OCI-LY1 (cell line): ENCODE results near the gene MRTFA.

ENCODE experiments used
- H2AFZ ChIP-seq: fragments of 200-600 bp; sonication (generic), shearing (Covaris generic); 2 replicates; pipeline ENCODE4 v1.6.0; 2014; ENCODE audit warnings: antibody characterized with exemption, mild to moderate bottlenecking, low read length
- H3F3A ChIP-seq: fragments of 200-600 bp; sonication (generic), shearing (Covaris generic); 2 replicates; pipeline ENCODE4 v1.6.0; 2014; ENCODE audit warnings: mild to moderate bottlenecking, antibody characterized with exemption, low read length, moderate library complexity; ENCODE audit not compliant: insufficient read depth
- H3K27ac ChIP-seq: fragments of 200-600 bp; sonication (generic); 2 replicates; pipeline ENCODE4 v1.5.1; 2014; ENCODE audit warnings: low read length, mixed run types, mild to moderate bottlenecking, low read depth; ENCODE audit not compliant: poor library complexity, severe bottlenecking
- H3K27me3 ChIP-seq: fragments of 200-600 bp; sonication (generic); 2 replicates; pipeline ENCODE4 v1.6.0; 2014; ENCODE audit warnings: antibody characterized with exemption, mild to moderate bottlenecking, low read length, moderate library complexity; ENCODE audit not compliant: insufficient read depth
- H3K36me3 ChIP-seq: fragments of 200-600 bp; sonication (generic); 2 replicates; pipeline ENCODE4 v1.6.1; 2014; ENCODE audit warnings: mild to moderate bottlenecking, antibody characterized with exemption, low read length, moderate library complexity, mixed read lengths; ENCODE audit not compliant: insufficient read depth
- H3K4me1 ChIP-seq: fragments of 200-600 bp; sonication (generic); 2 replicates; pipeline ENCODE4 v1.5.1; 2014; ENCODE audit warnings: mild to moderate bottlenecking, low read length, moderate library complexity; ENCODE audit not compliant: insufficient read depth, severe bottlenecking
- H3K4me2 ChIP-seq: fragments of 200-600 bp; sonication (generic), shearing (Covaris generic); 2 replicates; pipeline ENCODE4 v1.6.1; 2014; ENCODE audit warnings: low read length
- H3K4me3 ChIP-seq: fragments of 200-600 bp; sonication (generic); 2 replicates; pipeline ENCODE4 v1.5.1; 2014; ENCODE audit warnings: low read length, low read depth, mild to moderate bottlenecking, mixed read lengths; ENCODE audit not compliant: poor library complexity, severe bottlenecking
- H3K79me2 ChIP-seq: fragments of 200-600 bp; shearing (Covaris generic); 2 replicates; pipeline ENCODE4 v1.6.1; 2016; ENCODE audit warnings: mixed run types, low read length, mixed read lengths; ENCODE audit not compliant: insufficient read depth
- H3K9ac ChIP-seq: fragments of 200-600 bp; sonication (generic), shearing (Covaris generic); 2 replicates; pipeline ENCODE4 v1.6.1; 2014; ENCODE audit warnings: mild to moderate bottlenecking, low read length, mixed read lengths
- H3K9me2 ChIP-seq: fragments of 200-600 bp; sonication (generic), shearing (Covaris generic); 2 replicates; pipeline ENCODE4 v1.6.1; 2014; ENCODE audit warnings: low read depth, mild to moderate bottlenecking, low read length, mixed read lengths
- H3K9me3 ChIP-seq: fragments of 200-600 bp; shearing (Covaris generic); 2 replicates; pipeline ENCODE4 v1.6.1; 2014; ENCODE audit warnings: low read length, mixed read lengths
- H4K20me1 ChIP-seq: fragments of 200-600 bp; sonication (generic), shearing (Covaris generic); 2 replicates; pipeline ENCODE4 v1.6.0; 2016; ENCODE audit warnings: mild to moderate bottlenecking, low read length; ENCODE audit not compliant: insufficient read depth
- CTCF ChIP-seq: fragments of 200-600 bp; sonication (generic), shearing (Covaris generic); IDR thresholded peaks from 2 replicates; pipeline ENCODE4 v1.5.1; 2017; ENCODE audit warnings: mild to moderate bottlenecking, antibody characterized with exemption, low read length, moderate library complexity, mixed read lengths
- EZH2 ChIP-seq: fragments of 200-600 bp; sonication (generic), shearing (Covaris generic); IDR thresholded peaks from 2 replicates; pipeline ENCODE4 v1.8.0; 2017; ENCODE audit warnings: borderline replicate concordance, mixed run types, mild to moderate bottlenecking, antibody characterized with exemption, low read length, moderate library complexity, mixed read lengths

The MRTFA gene

GRCh38 chr22:40404251-40405177 lies 232.0 kb downstream of the MRTFA start:
- no peak overlapping the region for H3K4me3 ChIP-seq
- H4K20me1 ChIP-seq, result no peaks in the 10 kb centered on the region
- H3K4me2 ChIP-seq, result no peak overlapping the region
- H3K4me1 ChIP-seq, result peaks cover 32% of the 10 kb centered on the region
- TF ChIP-seq EZH2 (no peak), CTCF (no peak)
- H3F3A ChIP-seq, result peaks cover 10% of the 10 kb centered on the region; the same call in 1 of the 2 replicates
- no peak overlapping the region for H2AFZ ChIP-seq
- no peak overlapping the region for H3K9ac ChIP-seq
- no peaks in the 10 kb centered on the region for H3K79me2 ChIP-seq
- no peaks in the 10 kb centered on the region for H3K9me2 ChIP-seq
- H3K9me3 ChIP-seq, result no peaks in the 10 kb centered on the region
- H3K36me3 ChIP-seq, result peaks cover 90% of the 10 kb centered on the region
- H3K27ac ChIP-seq, result peak overlapping the region; percentile 96
- H3K27me3 ChIP-seq, result no peaks in the 10 kb centered on the region

- Histone ChIP-seq H3K9me3 (no peaks in the 10 kb centered on the region), H3K36me3 (peaks cover 81% of the 10 kb centered on the region), H3F3A (peaks cover 10% of the 10 kb centered on the region; the same call in 1 of the 2 replicates), H3K4me1 (peaks cover 41% of the 10 kb centered on the region), H4K20me1 (no peaks in the 10 kb centered on the region), H3K79me2 (no peaks in the 10 kb centered on the region), H3K9ac (no peak overlapping the region), H3K27me3 (no peaks in the 10 kb centered on the region), H3K27ac (peak overlapping the region; percentile 96), H3K4me3 (no peak overlapping the region), H2AFZ (no peak overlapping the region), H3K9me2 (no peaks in the 10 kb centered on the region), H3K4me2 (no peak overlapping the region)
- TF ChIP-seq EZH2 (no peak), CTCF (no peak)
Observed at GRCh38 chr22:40403651-40404050, 232.9 kb downstream of the MRTFA start.

- H3K9me3 ChIP-seq, result no peaks in the 10 kb centered on the region
- no peaks in the 10 kb centered on the region for H4K20me1 ChIP-seq
- H3K27ac ChIP-seq, result peak overlapping the region; percentile 96
- no peak overlapping the region for H2AFZ ChIP-seq
- H3K4me1 ChIP-seq, result peaks cover 46% of the 10 kb centered on the region
- peaks cover 10% of the 10 kb centered on the region; the same call in 1 of the 2 replicates for H3F3A ChIP-seq
- H3K4me2 ChIP-seq, result no peak overlapping the region
- H3K9ac ChIP-seq, result no peak overlapping the region
- no peaks in the 10 kb centered on the region for H3K9me2 ChIP-seq
- H3K4me3 ChIP-seq, result no peak overlapping the region
- peaks cover 76% of the 10 kb centered on the region for H3K36me3 ChIP-seq
- no peak for TF ChIP-seq CTCF
- TF ChIP-seq EZH2, result no peak
- H3K27me3 ChIP-seq, result no peaks in the 10 kb centered on the region
- no peaks in the 10 kb centered on the region for H3K79me2 ChIP-seq
Observed at GRCh38 chr22:40403141-40403540, 233.4 kb downstream of the MRTFA start.
